HEK293T (cell line): ENCODE results near the gene DOCK1.

Source experiments
- ARNT ChIP-seq: fragments of 450-650 bp; IDR thresholded peaks from 2 replicates; pipeline ENCODE4 v1.6.1; 2017; ENCODE audit warnings: mild to moderate bottlenecking
- BHLHE40 ChIP-seq: fragments of 450-650 bp; IDR thresholded peaks from 2 replicates; pipeline ENCODE4 v1.6.1; 2016; ENCODE audit warnings: mild to moderate bottlenecking, moderate library complexity, borderline replicate concordance
- FOXA1 ChIP-seq: fragments of 450-650 bp; IDR thresholded peaks from 2 replicates; pipeline ENCODE4 v1.6.1; 2016; ENCODE audit warnings: mild to moderate bottlenecking
- FOXK2 ChIP-seq: fragments of 450-650 bp; IDR thresholded peaks from 2 replicates; pipeline ENCODE4 v1.6.1; 2016; ENCODE audit warnings: mild to moderate bottlenecking
- FOXM1 ChIP-seq: fragments of 450-650 bp; IDR thresholded peaks from 2 replicates; pipeline ENCODE4 v1.6.1; 2017; ENCODE audit warnings: mild to moderate bottlenecking, borderline replicate concordance
- LEF1 ChIP-seq: fragments of 450-650 bp; IDR thresholded peaks from 2 replicates; pipeline ENCODE4 v1.6.1; 2017; ENCODE audit warnings: mild to moderate bottlenecking, borderline replicate concordance
- NFRKB ChIP-seq: fragments of 450-650 bp; IDR thresholded peaks from 2 replicates; pipeline ENCODE4 v1.6.1; 2016; ENCODE audit warnings: mild to moderate bottlenecking, moderate library complexity
- SP1 ChIP-seq: fragments of 450-650 bp; IDR thresholded peaks from 2 replicates; pipeline ENCODE4 v1.6.1; 2017
- ZNF384 ChIP-seq: fragments of 450-650 bp; IDR thresholded peaks from 2 replicates; pipeline ENCODE4 v1.6.1; 2016

GRCh38 chr10:127151541-127151940 lies 246.3 kb downstream of the DOCK1 start:
- TF ChIP-seq FOXM1 = no peak
- no peak for TF ChIP-seq ARNT
- TF ChIP-seq SP1 = no peak
- TF ChIP-seq BHLHE40 = no peak
- no peak for TF ChIP-seq LEF1
- no peak for TF ChIP-seq NFRKB
- no peak for TF ChIP-seq FOXK2
- no peak for TF ChIP-seq ZNF384
- no peak for TF ChIP-seq FOXA1
